ENCODE results near the gene DLG2.
"Not testable (repeated sequence)": the region's sequence is repeated elsewhere in the genome, so short reads cannot be mapped to it uniquely, and the experiment has no call there.

Gene DLG2

DNA sequence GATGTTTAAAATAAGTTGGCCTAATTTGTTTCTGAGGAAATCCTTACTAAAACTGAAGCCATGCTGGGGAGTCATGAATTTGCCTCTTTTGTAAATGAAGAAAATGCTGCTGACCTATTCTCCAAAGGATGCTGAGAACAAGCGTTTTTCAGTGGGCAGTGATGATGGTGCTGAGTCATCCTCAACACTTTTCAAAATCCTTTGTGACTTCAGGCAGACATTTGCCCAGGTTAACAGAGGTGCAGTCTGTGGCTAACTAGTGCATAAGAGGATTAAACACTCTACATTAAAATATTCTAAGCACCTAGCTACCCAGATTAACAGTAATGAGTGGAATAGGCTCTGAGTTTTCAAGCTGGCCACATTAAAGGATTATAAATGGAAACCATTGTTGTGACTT, 509.0 kb downstream of the DLG2 start:
- Mint-ChIP-seq H3K4me3 (no peak overlapping the region), H3K4me1 (no peaks in the 10 kb centered on the region), H3K36me3 (ENCODE audit: low read depth) (no peaks in the 10 kb centered on the region), H3K27ac (no peak overlapping the region), H3K27me3 (ENCODE audit: low read depth, poor library complexity) (no peaks in the 10 kb centered on the region), H3K9me3 (no peaks in the 10 kb centered on the region)
- DNase-seq: no peak
- TF ChIP-seq, protein P1, sequence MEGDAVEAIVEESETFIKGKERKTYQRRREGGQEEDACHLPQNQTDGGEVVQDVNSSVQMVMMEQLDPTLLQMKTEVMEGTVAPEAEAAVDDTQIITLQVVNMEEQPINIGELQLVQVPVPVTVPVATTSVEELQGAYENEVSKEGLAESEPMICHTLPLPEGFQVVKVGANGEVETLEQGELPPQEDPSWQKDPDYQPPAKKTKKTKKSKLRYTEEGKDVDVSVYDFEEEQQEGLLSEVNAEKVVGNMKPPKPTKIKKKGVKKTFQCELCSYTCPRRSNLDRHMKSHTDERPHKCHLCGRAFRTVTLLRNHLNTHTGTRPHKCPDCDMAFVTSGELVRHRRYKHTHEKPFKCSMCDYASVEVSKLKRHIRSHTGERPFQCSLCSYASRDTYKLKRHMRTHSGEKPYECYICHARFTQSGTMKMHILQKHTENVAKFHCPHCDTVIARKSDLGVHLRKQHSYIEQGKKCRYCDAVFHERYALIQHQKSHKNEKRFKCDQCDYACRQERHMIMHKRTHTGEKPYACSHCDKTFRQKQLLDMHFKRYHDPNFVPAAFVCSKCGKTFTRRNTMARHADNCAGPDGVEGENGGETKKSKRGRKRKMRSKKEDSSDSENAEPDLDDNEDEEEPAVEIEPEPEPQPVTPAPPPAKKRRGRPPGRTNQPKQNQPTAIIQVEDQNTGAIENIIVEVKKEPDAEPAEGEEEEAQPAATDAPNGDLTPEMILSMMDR (IDR thresholded peaks at IDR 0.05): no peak

DNA sequence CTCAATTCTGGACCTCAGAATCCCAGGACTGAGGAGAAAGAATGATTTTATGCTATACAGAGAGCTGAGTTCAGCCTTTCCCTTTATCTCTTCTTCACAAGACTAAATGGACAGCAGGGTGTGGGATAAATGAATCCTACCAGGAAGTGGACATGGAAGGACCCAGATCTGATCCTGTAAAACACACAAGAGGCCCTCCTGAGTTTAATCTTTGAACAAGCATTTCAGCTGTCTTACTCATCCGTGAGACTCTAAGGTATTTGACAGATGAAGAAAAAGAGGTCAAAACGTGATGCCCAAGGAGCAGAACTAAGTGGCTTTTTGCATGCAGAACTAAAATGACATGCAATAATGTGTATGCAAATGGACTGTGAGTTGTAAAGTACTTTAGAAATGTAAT, 511.3 kb downstream of the DLG2 start:
- no peak for DNase-seq
- H3K4me3 Mint-ChIP-seq: no peak overlapping the region
- no peaks in the 10 kb centered on the region for H3K27me3 Mint-ChIP-seq (ENCODE audit: low read depth, poor library complexity)

DNA sequence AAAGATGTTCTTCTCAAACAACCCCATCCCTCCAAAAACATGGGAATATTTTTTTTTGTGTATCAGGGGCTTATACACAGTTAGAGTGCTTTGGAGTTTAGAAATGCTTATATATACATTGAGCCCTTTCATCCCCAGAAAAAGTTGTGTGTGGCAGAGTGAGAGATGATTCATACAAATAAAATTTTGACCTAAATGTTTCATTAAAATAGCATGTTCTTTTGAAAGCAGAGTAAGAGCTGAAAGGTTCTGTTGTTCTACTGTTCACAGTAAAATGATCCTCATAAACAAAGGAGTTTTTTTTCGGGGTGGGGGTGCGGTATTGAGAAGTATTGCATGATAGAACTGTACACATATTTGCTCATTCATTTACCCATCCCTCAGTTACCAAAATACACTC, 512.4 kb downstream of the DLG2 start:
- H3K4me3 Mint-ChIP-seq: no peak overlapping the region
- H3K36me3 Mint-ChIP-seq (ENCODE audit: low read depth): no peaks in the 10 kb centered on the region
- no peaks in the 10 kb centered on the region for H3K27me3 Mint-ChIP-seq (ENCODE audit: low read depth, poor library complexity)
- DNase-seq: no peak
- H3K9me3 Mint-ChIP-seq: no peaks in the 10 kb centered on the region
- H3K27ac Mint-ChIP-seq: no peak overlapping the region
- TF ChIP-seq, protein P1 (IDR thresholded peaks at IDR 0.05): no peak
- no peaks in the 10 kb centered on the region for H3K4me1 Mint-ChIP-seq

More for the DNA sequence above, 511.3 kb downstream of the DLG2 start:
- no peaks in the 10 kb centered on the region for H3K4me1 Mint-ChIP-seq
- no peak overlapping the region for H3K27ac Mint-ChIP-seq
- no peaks in the 10 kb centered on the region for H3K36me3 Mint-ChIP-seq (ENCODE audit: low read depth)
- no peaks in the 10 kb centered on the region for H3K9me3 Mint-ChIP-seq
- TF ChIP-seq, protein P1 (IDR thresholded peaks at IDR 0.05): no peak

DNA sequence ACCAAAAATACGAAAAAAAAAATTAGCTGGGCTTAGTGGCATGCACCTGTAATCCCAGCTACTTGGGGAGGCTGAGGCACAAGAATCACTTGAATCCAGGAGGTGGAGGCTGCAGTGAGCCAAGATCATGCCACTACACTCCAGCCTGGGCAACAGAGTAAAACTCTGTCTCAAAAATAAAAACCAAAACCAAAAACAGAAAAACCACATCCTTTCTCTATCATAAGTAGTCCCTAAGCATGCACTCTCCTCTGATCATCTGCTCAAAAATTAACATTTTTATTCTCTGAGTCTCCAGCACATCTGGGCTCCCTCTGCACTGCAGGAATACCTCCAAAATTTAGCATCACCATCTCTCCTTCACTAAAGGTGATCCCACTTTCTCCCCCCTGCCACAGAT, 516.9 kb downstream of the DLG2 start:
- not testable (repeated sequence) for H3K27me3 Mint-ChIP-seq (ENCODE audit: low read depth, poor library complexity); H3K4me3 Mint-ChIP-seq; DNase-seq; H3K9me3 Mint-ChIP-seq; H3K27ac Mint-ChIP-seq; H3K4me1 Mint-ChIP-seq; H3K36me3 Mint-ChIP-seq (ENCODE audit: low read depth)

DNA sequence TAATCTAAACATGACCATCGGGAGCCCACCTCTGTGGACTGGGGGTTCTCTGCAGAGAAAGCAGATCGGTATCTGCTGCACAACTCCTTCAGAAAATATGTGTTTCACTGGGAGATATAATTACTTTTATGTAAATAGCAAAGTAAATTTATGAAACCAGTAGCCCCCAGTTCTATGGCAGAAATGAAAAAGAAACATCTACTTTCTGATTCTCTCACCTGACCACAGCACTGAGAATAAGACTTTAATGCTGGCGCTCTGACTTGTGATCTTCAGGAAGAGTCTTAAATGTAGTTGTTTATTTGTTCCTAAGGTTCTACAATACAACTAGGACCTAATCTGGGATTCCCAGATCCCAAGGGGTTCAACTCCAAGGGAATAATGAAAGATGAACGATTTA, 518.0 kb downstream of the DLG2 start:
- no peaks in the 10 kb centered on the region for H3K36me3 Mint-ChIP-seq (ENCODE audit: low read depth)
- H3K27ac Mint-ChIP-seq: no peak overlapping the region
- H3K9me3 Mint-ChIP-seq: no peaks in the 10 kb centered on the region
- no peak for DNase-seq
- H3K4me1 Mint-ChIP-seq: no peaks in the 10 kb centered on the region
- TF ChIP-seq, protein P1 (IDR thresholded peaks at IDR 0.05): no peak
- no peak overlapping the region for H3K4me3 Mint-ChIP-seq
- no peaks in the 10 kb centered on the region for H3K27me3 Mint-ChIP-seq (ENCODE audit: low read depth, poor library complexity)

DNA sequence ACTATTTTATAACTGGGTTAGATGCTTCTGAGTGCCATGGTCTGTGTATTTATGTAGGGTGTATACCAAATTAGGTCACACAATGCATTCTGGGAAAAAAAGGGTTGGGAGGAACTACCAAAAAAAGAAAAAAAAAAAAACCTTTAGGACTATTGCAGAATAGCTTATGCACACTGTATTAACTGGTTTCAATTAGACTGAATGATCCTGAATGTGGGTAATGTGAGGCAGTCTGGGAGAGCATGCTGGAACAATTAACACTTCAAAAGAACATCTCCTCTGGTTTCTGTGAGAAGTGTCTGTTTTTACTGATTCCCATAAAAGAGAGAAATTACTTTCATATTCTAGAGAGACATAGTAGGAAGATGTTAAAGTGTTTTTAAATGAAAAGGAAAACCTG, 521.3 kb downstream of the DLG2 start:
- TF ChIP-seq, protein P1 (IDR thresholded peaks at IDR 0.05): no peak
- Mint-ChIP-seq H3K36me3 (ENCODE audit: low read depth) (no peaks in the 10 kb centered on the region), H3K27ac (no peak overlapping the region), H3K27me3 (ENCODE audit: low read depth, poor library complexity) (no peaks in the 10 kb centered on the region), H3K4me1 (no peaks in the 10 kb centered on the region), H3K9me3 (no peaks in the 10 kb centered on the region), H3K4me3 (no peak overlapping the region)
- DNase-seq: no peak

All from nephron progenitor cell (in vitro differentiated cells).